SK-N-SH treated with all-trans-retinoic acid at 6 μM for 48 hours (cell line): ENCODE measurements around the gene PLEKHM3.

ENCODE experiments used
- ATAC-seq: fragments of 200-7000 bp; cut with Tn5 transposase; 3 replicates; pipeline ENCODE4 v1.9.1; 2020; ENCODE audit warnings: mild to moderate bottlenecking, moderate library complexity
- ARNTL ChIP-seq: fragments of 450-650 bp; formaldehyde crosslinking; IDR thresholded peaks from 2 replicates; pipeline ENCODE4 v1.5.0; 2020; ENCODE audit warnings: low read depth, mild to moderate bottlenecking, moderate library complexity, borderline replicate concordance
- BACH2 ChIP-seq: fragments of 250-450 bp; sonication (Bioruptor Pico); IDR thresholded peaks from 2 replicates; pipeline ENCODE4 v1.9.0; 2021; ENCODE audit warnings: mild to moderate bottlenecking, borderline replicate concordance
- CSDC2 ChIP-seq: fragments of 250-450 bp; sonication (Bioruptor Pico); IDR thresholded peaks from 2 replicates; pipeline ENCODE4 v1.5.0; 2020; ENCODE audit warnings: mild to moderate bottlenecking, moderate library complexity
- ESRRG ChIP-seq: fragments of 250-450 bp; sonication (Bioruptor Pico); IDR thresholded peaks from 2 replicates; pipeline ENCODE4 v1.6.1; 2021; ENCODE audit warnings: mild to moderate bottlenecking
- GLIS3 ChIP-seq: fragments of 250-450 bp; sonication (Bioruptor Pico); IDR thresholded peaks from 2 replicates; pipeline ENCODE4 v1.5.0; 2020; ENCODE audit warnings: mild to moderate bottlenecking, moderate library complexity
- ISL1 ChIP-seq: fragments of 250-450 bp; sonication (Bioruptor Pico); IDR thresholded peaks from 2 replicates; pipeline ENCODE4 v2.1.2; 2022; ENCODE audit warnings: mild to moderate bottlenecking, moderate library complexity
- OSR1 ChIP-seq: fragments of 250-450 bp; sonication (Bioruptor Pico); IDR thresholded peaks from 2 replicates; pipeline ENCODE4 v1.8.0; 2022; ENCODE audit warnings: moderate library complexity, mild to moderate bottlenecking, inconsistent platforms
- POU6F1 ChIP-seq: fragments of 250-450 bp; sonication (Bioruptor Pico); IDR thresholded peaks from 2 replicates; pipeline ENCODE4 v1.8.0; 2021; ENCODE audit warnings: low read depth, mild to moderate bottlenecking, moderate library complexity, borderline replicate concordance
- RARB ChIP-seq: fragments of 250-450 bp; sonication (Bioruptor Pico); IDR thresholded peaks from 2 replicates; pipeline ENCODE4 v1.8.0; 2021; ENCODE audit warnings: mild to moderate bottlenecking, moderate library complexity
- TCF4 ChIP-seq: fragments of 250-450 bp; sonication (Bioruptor Pico); IDR thresholded peaks from 2 replicates; pipeline ENCODE4 v1.8.0; 2021; ENCODE audit warnings: mild to moderate bottlenecking, moderate library complexity, borderline replicate concordance
- TOX ChIP-seq: fragments of 250-450 bp; sonication (Bioruptor Pico); IDR thresholded peaks from 2 replicates; pipeline ENCODE4 v1.8.0; 2021; ENCODE audit warnings: mild to moderate bottlenecking, moderate library complexity, borderline replicate concordance
- TSHZ2 ChIP-seq: fragments of 250-450 bp; sonication (Bioruptor Pico); IDR thresholded peaks from 2 replicates; pipeline ENCODE4 v1.5.0; 2020; ENCODE audit warnings: mild to moderate bottlenecking, moderate library complexity
- ZC3H10 ChIP-seq: fragments of 250-450 bp; sonication (Bioruptor Pico); IDR thresholded peaks from 2 replicates; pipeline ENCODE4 v1.5.1; 2021; ENCODE audit warnings: mild to moderate bottlenecking, moderate library complexity
- ZFP3 ChIP-seq: fragments of 250-450 bp; sonication (Bioruptor Pico); IDR thresholded peaks from 2 replicates; pipeline ENCODE4 v1.5.0; 2020; ENCODE audit warnings: mild to moderate bottlenecking, moderate library complexity
- ZNF70 ChIP-seq: fragments of 450-650 bp; formaldehyde crosslinking; IDR thresholded peaks from 2 replicates; pipeline ENCODE4 v1.5.0; 2020; ENCODE audit warnings: mild to moderate bottlenecking, moderate library complexity
- ZNF8 ChIP-seq: fragments of 450-650 bp; formaldehyde crosslinking; IDR thresholded peaks from 2 replicates; pipeline ENCODE4 v1.5.0; 2020; ENCODE audit warnings: mild to moderate bottlenecking, moderate library complexity
- TF ChIP-seq, protein P1 (sequence below): fragments of 250-450 bp; sonication (Bioruptor Pico); IDR thresholded peaks from 2 replicates; pipeline ENCODE4 v1.5.1; 2021; ENCODE audit warnings: mild to moderate bottlenecking, moderate library complexity

Gene PLEKHM3

GRCh38 chr2:207865210-207865609 is 160.1 kb downstream of the PLEKHM3 start:
- TF ChIP-seq ESRRG (CRISPR knock-in tag) = no peak
- TF ChIP-seq ARNTL (CRISPR knock-in tag) = no peak
- no peak for ATAC-seq

GRCh38 chr2:207863345-207863744 is 162.0 kb downstream of the PLEKHM3 start:
- no peak for ATAC-seq
- TF ChIP-seq, protein P1, sequence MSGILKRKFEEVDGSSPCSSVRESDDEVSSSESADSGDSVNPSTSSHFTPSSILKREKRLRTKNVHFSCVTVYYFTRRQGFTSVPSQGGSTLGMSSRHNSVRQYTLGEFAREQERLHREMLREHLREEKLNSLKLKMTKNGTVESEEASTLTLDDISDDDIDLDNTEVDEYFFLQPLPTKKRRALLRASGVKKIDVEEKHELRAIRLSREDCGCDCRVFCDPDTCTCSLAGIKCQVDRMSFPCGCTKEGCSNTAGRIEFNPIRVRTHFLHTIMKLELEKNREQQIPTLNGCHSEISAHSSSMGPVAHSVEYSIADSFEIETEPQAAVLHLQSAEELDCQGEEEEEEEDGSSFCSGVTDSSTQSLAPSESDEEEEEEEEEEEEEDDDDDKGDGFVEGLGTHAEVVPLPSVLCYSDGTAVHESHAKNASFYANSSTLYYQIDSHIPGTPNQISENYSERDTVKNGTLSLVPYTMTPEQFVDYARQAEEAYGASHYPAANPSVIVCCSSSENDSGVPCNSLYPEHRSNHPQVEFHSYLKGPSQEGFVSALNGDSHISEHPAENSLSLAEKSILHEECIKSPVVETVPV (CRISPR knock-in tag) = no peak
- TF ChIP-seq RARB (CRISPR knock-in tag) = no peak

DNA sequence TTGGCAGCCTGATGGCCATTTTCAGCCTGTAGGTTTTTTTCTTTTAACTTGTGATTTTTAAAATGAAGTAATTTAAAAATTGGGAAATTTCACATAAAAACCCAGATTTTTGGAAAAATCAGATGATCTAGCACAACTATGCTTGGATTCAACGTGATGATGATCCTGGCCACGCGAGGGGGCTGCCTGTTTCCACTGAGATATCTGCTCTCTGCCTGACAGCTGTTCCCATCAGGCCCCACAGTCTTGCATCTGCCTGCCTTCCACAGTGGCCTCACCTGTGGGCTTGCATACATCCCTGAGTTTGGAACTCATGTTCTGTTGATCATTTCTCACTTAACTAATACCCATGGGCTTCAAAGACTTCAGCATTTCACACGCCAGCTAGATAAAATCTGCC is 163.5 kb downstream of the PLEKHM3 start:
- no peak for TF ChIP-seq ZFP3 (CRISPR knock-in tag)
- TF ChIP-seq RARB (CRISPR knock-in tag) = no peak
- no peak for TF ChIP-seq ARNTL (CRISPR knock-in tag)
- no peak for TF ChIP-seq ESRRG (CRISPR knock-in tag)
- no peak for TF ChIP-seq ISL1
- no peak for TF ChIP-seq OSR1
- TF ChIP-seq ZNF8 = no peak
- no peak for TF ChIP-seq TSHZ2 (CRISPR knock-in tag)
- TF ChIP-seq ZC3H10 (CRISPR knock-in tag) = no peak
- TF ChIP-seq POU6F1 (CRISPR knock-in tag) = no peak
- TF ChIP-seq, protein P1 (CRISPR knock-in tag) = no peak
- no peak for TF ChIP-seq BACH2 (CRISPR knock-in tag)
- TF ChIP-seq TCF4 (CRISPR knock-in tag) = no peak
- no peak for TF ChIP-seq ZNF70 (CRISPR knock-in tag)
- no peak for TF ChIP-seq TOX
- no peak for TF ChIP-seq CSDC2 (CRISPR knock-in tag)
- TF ChIP-seq, all 23 proteins: peak for 0
- ATAC-seq = no peak

- TF ChIP-seq POU6F1 (CRISPR knock-in tag) (no peak), ISL1 (no peak), TSHZ2 (CRISPR knock-in tag) (no peak), GLIS3 (CRISPR knock-in tag) (no peak)
- no peak for ATAC-seq
Measured at GRCh38 chr2:207860685-207861084, 164.6 kb downstream of the PLEKHM3 start.
